GM19240 (cell line): Measurements from ENCODE around the gene MGST3.
"Not testable (repeated sequence)": the region's sequence is repeated elsewhere in the genome, so short reads cannot be mapped to it uniquely, and the experiment has no call there.

Source experiments
- DNase-seq: peaks from one replicate; pipeline ENCODE4 v3.0.0; 2011; ENCODE audit warnings: low spot score; ENCODE audit not compliant: insufficient read length

The MGST3 gene

GRCh38 chr1:165630629-165631341 lies at the start of gene MGST3:
TSS of gene MGST3 (plus strand) at chr1:165631234. CDS start at chr1:165649848, 18,614 bp downstream.
- DNase-seq, result peak; percentile 78

GRCh38 chr1:165581926-165582325 lies 49.1 kb upstream of the MGST3 start:
- DNase-seq, result no peak

GRCh38 chr1:165586398-165586797 lies 44.6 kb upstream of the MGST3 start:
- no peak for DNase-seq

GRCh38 chr1:165591391-165591790 lies 39.6 kb upstream of the MGST3 start:
- DNase-seq, result not testable (repeated sequence)

GRCh38 chr1:165592945-165593823 lies 37.9 kb upstream of the MGST3 start:
- DNase-seq, result peak; percentile 33

GRCh38 chr1:165595246-165595938 lies 35.6 kb upstream of the MGST3 start:
- DNase-seq, result no peak

- peak; percentile 78 for DNase-seq
Observed at GRCh38 chr1:165597883-165598675, 33.0 kb upstream of the MGST3 start.

- DNase-seq, result no peak
Observed at GRCh38 chr1:165598676-165599059, 32.4 kb upstream of the MGST3 start.

GRCh38 chr1:165600793-165601192 lies 30.2 kb upstream of the MGST3 start:
- no peak for DNase-seq

- no peak for DNase-seq
Observed at GRCh38 chr1:165603810-165604209, 27.2 kb upstream of the MGST3 start.

- no peak for DNase-seq
Observed at GRCh38 chr1:165605246-165605645, 25.8 kb upstream of the MGST3 start.

- not testable (repeated sequence) for DNase-seq
Observed at GRCh38 chr1:165606676-165607075, 24.4 kb upstream of the MGST3 start.

- DNase-seq, result no peak
Observed at GRCh38 chr1:165610866-165611265, 20.2 kb upstream of the MGST3 start.

GRCh38 chr1:165612062-165612461 lies 19.0 kb upstream of the MGST3 start:
- no peak for DNase-seq

GRCh38 chr1:165616054-165616612 lies 14.9 kb upstream of the MGST3 start:
- no peak for DNase-seq

GRCh38 chr1:165616987-165617546 lies 14.0 kb upstream of the MGST3 start:
- DNase-seq, result no peak

GRCh38 chr1:165619647-165620151 lies 11.3 kb upstream of the MGST3 start:
- no peak for DNase-seq

- DNase-seq, result no peak
Observed at GRCh38 chr1:165623624-165624023, 7.4 kb upstream of the MGST3 start.

GRCh38 chr1:165624441-165624840 lies 6.6 kb upstream of the MGST3 start:
- DNase-seq, result no peak

- no peak for DNase-seq
Observed at GRCh38 chr1:165628147-165628822, 2.7 kb upstream of the MGST3 start.
